HG03442 (cell line): ENCODE results near the gene EID3.

Source experiments
- ATAC-seq: cut with Tn5 transposase; IDR thresholded peaks from one replicate; pipeline ENCODE4 v1.9.1; 2021; ENCODE audit warnings: mild to moderate bottlenecking, moderate library complexity; ENCODE audit not compliant: unreplicated experiment

Gene EID3

DNA sequence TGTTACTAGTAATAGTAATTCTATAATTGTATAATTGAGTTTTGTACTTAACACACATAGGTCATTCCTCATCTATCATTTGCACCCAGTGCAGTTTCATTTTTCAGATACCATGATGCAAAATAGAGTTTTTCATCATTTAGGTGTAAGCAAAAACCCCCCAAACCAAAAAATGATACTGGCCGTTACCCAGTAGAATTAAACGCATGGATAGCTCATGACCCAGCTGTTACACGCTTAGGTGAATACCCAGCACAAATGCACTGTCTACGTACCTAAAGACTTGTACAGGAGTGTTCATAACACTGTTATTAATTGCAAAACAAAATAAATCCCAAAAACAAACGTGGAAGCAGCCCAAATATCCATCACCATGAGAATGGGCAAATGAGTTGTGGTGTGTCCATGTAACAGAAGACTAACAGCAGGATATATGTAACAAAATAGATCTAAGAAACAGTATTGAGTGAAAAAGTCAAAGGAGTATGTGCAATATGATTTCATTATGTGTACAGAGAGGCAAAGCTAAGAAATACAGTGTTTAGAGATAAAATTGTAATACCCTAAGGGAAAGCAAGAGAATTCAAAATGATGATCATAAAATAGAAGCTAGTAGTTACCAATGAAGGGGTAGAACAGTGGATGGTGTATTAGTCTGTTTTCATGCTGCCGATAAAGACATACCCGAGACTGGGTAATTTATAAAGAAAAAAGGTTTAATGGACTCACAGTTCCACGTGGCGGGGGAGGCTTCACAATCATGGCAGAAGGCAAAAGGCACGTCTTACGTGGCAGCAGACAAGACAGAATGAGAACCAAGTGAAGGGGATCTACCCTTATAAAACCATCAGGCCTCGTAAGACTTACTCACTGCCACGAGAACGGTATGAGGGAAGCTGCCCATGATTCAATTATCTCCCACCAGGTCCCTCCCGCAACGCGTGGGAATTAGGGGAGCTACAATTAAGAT lies 49.8 kb downstream of the EID3 start:
- no peak for ATAC-seq

GRCh38 chr12:104354167-104354867 lies 50.8 kb downstream of the EID3 start:
- no peak for ATAC-seq
